Measurements from ENCODE around the gene PXYLP1.

The PXYLP1 gene

GRCh38 chr3:141279077-141279967 is 47.7 kb downstream of the PXYLP1 start:
- H3K4me1 ChIP-seq (ENCODE audit: control insufficient read depth, insufficient read depth, low read length, unreplicated experiment), result peaks cover 28% of the 10 kb centered on the region
- no peak overlapping the region for H2AFZ ChIP-seq (ENCODE audit: low read length, unreplicated experiment)

GRCh38 chr3:141280086-141280485 is 48.5 kb downstream of the PXYLP1 start:
- peaks cover 21% of the 10 kb centered on the region for H3K4me1 ChIP-seq (ENCODE audit: control insufficient read depth, insufficient read depth, low read length, unreplicated experiment)
- H3K36me3 ChIP-seq (ENCODE audit: insufficient read depth, low read length), result no peaks in the 10 kb centered on the region
- H2AFZ ChIP-seq (ENCODE audit: low read length, unreplicated experiment), result no peak overlapping the region
- no peaks in the 10 kb centered on the region for H3K79me2 ChIP-seq (ENCODE audit: control insufficient read depth, insufficient read depth, low read length, unreplicated experiment)
- no peak overlapping the region for H3K27ac ChIP-seq (ENCODE audit: low read depth, low read length)
- H3K4me3 ChIP-seq (ENCODE audit: low read depth, low read length), result no peak overlapping the region
- H3K27me3 ChIP-seq (ENCODE audit: insufficient read depth, low read length), result no peaks in the 10 kb centered on the region

More at GRCh38 chr3:141279077-141279967, 47.7 kb downstream of the PXYLP1 start:
- Histone ChIP-seq H3K27ac (ENCODE audit: low read depth, low read length) (no peak overlapping the region), H3K79me2 (ENCODE audit: control insufficient read depth, insufficient read depth, low read length, unreplicated experiment) (no peaks in the 10 kb centered on the region), H3K4me3 (ENCODE audit: low read depth, low read length) (no peak overlapping the region), H3K27me3 (ENCODE audit: insufficient read depth, low read length) (no peaks in the 10 kb centered on the region), H3K36me3 (ENCODE audit: insufficient read depth, low read length) (no peaks in the 10 kb centered on the region)

DNA sequence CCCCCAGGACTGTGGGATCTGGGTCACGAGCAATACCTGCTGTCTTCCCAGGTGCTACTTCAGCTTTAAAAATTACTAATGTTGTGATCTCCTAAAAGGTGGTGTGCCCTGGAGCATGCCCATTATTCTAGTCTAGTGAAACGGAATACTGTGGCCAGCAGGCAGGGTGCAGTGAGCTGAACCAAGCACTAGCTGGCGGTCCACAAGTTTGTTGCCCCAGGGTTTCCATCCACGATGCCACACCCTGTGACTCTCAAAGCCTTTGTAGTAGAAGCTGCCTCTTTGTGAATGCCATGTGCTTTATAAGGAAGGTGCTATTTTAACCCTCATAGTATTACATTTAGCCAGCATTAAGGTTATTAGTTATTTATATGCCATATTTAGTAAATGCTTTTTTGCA is 49.1 kb downstream of the PXYLP1 start:
- no peak overlapping the region for H2AFZ ChIP-seq (ENCODE audit: low read length, unreplicated experiment)
- H3K27ac ChIP-seq (ENCODE audit: low read depth, low read length), result no peak overlapping the region
- no peaks in the 10 kb centered on the region for H3K36me3 ChIP-seq (ENCODE audit: insufficient read depth, low read length)
- peaks cover 17% of the 10 kb centered on the region for H3K4me1 ChIP-seq (ENCODE audit: control insufficient read depth, insufficient read depth, low read length, unreplicated experiment)
- no peaks in the 10 kb centered on the region for H3K27me3 ChIP-seq (ENCODE audit: insufficient read depth, low read length)
- H3K4me3 ChIP-seq (ENCODE audit: low read depth, low read length), result no peak overlapping the region
- no peaks in the 10 kb centered on the region for H3K79me2 ChIP-seq (ENCODE audit: control insufficient read depth, insufficient read depth, low read length, unreplicated experiment)

DNA sequence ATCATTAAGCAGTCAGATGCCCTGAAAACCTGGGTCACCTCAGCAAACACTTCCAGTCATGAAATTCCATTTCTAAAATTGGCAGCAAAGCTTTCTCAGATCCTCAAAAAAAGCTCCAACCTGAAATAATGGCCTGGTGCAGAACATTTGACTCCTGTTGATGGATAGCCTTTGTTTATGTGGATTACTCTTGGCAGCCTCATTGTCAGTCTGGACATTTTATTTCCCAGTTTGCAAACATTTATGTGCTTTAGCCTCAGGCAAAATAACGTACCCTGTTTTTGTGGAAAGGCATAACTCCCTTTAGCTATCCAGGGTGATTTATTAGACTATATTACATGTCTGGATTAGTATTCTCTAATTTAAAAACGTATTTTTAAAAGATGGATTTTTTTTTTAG is 53.9 kb downstream of the PXYLP1 start:
- Histone ChIP-seq H3K36me3 (ENCODE audit: insufficient read depth, low read length) (no peaks in the 10 kb centered on the region), H3K27ac (ENCODE audit: low read depth, low read length) (no peak overlapping the region), H3K4me3 (ENCODE audit: low read depth, low read length) (no peak overlapping the region), H3K4me1 (ENCODE audit: control insufficient read depth, insufficient read depth, low read length, unreplicated experiment) (no peaks in the 10 kb centered on the region), H3K79me2 (ENCODE audit: control insufficient read depth, insufficient read depth, low read length, unreplicated experiment) (no peaks in the 10 kb centered on the region), H2AFZ (ENCODE audit: low read length, unreplicated experiment) (no peak overlapping the region), H3K27me3 (ENCODE audit: insufficient read depth, low read length) (no peaks in the 10 kb centered on the region)

DNA sequence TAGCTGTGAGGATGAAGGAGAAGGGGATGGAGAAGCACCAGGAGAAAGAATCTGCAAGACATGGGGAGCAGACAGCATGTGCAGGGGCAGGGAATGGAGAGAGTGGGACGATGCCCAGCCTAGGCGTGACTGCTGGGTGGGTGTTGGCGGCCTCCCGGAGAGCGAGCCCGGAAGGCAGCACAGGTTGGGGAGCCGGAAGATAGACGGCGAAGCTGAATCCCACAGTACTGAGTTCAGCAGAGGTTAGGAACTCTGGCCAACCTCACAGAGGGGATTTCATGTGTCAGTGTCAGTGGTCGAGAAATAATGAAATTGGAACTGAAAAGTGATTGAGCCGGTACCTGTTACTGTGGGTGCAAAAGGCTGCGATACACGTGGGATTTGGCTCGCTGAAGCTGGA is 55.2 kb downstream of the PXYLP1 start:
- H3K79me2 ChIP-seq (ENCODE audit: control insufficient read depth, insufficient read depth, low read length, unreplicated experiment), result no peaks in the 10 kb centered on the region
- H3K4me1 ChIP-seq (ENCODE audit: control insufficient read depth, insufficient read depth, low read length, unreplicated experiment), result no peaks in the 10 kb centered on the region
- H3K27me3 ChIP-seq (ENCODE audit: insufficient read depth, low read length), result no peaks in the 10 kb centered on the region
- H3K4me3 ChIP-seq (ENCODE audit: low read depth, low read length), result no peak overlapping the region
- no peak overlapping the region for H2AFZ ChIP-seq (ENCODE audit: low read length, unreplicated experiment)
- H3K36me3 ChIP-seq (ENCODE audit: insufficient read depth, low read length), result no peaks in the 10 kb centered on the region
- no peak overlapping the region for H3K27ac ChIP-seq (ENCODE audit: low read depth, low read length)

- no peaks in the 10 kb centered on the region for H3K4me1 ChIP-seq (ENCODE audit: control insufficient read depth, insufficient read depth, low read length, unreplicated experiment)
- H3K79me2 ChIP-seq (ENCODE audit: control insufficient read depth, insufficient read depth, low read length, unreplicated experiment), result no peaks in the 10 kb centered on the region
- no peak overlapping the region for H3K4me3 ChIP-seq (ENCODE audit: low read depth, low read length)
- no peaks in the 10 kb centered on the region for H3K36me3 ChIP-seq (ENCODE audit: insufficient read depth, low read length)
- no peaks in the 10 kb centered on the region for H3K27me3 ChIP-seq (ENCODE audit: insufficient read depth, low read length)
- no peak overlapping the region for H3K27ac ChIP-seq (ENCODE audit: low read depth, low read length)
- no peak overlapping the region for H2AFZ ChIP-seq (ENCODE audit: low read length, unreplicated experiment)
Observed at GRCh38 chr3:141287326-141287725, 55.7 kb downstream of the PXYLP1 start.

- Histone ChIP-seq H3K79me2 (ENCODE audit: control insufficient read depth, insufficient read depth, low read length, unreplicated experiment) (no peaks in the 10 kb centered on the region), H3K27ac (ENCODE audit: low read depth, low read length) (no peak overlapping the region), H3K4me1 (ENCODE audit: control insufficient read depth, insufficient read depth, low read length, unreplicated experiment) (peaks cover 2% of the 10 kb centered on the region), H3K36me3 (ENCODE audit: insufficient read depth, low read length) (no peaks in the 10 kb centered on the region), H3K27me3 (ENCODE audit: insufficient read depth, low read length) (no peaks in the 10 kb centered on the region), H2AFZ (ENCODE audit: low read length, unreplicated experiment) (no peak overlapping the region), H3K4me3 (ENCODE audit: low read depth, low read length) (no peak overlapping the region)
Observed at GRCh38 chr3:141288336-141288990, 56.8 kb downstream of the PXYLP1 start.

DNA sequence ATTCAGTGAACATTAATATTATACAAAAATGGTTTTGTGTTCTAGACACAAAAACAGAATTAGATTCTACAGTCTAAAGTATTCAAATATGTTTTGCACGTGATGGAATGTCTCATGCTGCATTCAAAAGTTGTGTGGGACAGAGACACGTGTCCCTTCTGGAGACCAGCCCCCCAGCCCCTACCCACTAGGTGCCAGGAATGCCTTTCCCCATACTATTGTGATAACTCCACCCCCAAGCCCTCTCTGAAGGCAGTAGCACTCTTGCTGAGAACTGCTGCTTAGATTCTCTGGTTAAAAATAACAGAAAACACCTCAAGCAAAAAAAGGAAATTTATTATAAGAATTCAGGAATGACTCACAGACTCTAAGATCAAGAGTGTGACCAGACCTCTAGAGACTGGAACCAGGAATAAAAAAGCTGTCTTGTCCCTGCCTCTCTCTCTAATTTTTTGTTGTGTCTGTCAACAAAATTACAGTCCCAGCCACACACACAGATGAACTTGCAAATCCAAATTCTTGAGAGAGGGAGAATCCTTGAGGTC is 57.7 kb downstream of the PXYLP1 start:
- Histone ChIP-seq H2AFZ (ENCODE audit: low read length, unreplicated experiment) (no peak overlapping the region), H3K4me3 (ENCODE audit: low read depth, low read length) (no peak overlapping the region), H3K79me2 (ENCODE audit: control insufficient read depth, insufficient read depth, low read length, unreplicated experiment) (no peaks in the 10 kb centered on the region), H3K4me1 (ENCODE audit: control insufficient read depth, insufficient read depth, low read length, unreplicated experiment) (peaks cover 9% of the 10 kb centered on the region), H3K36me3 (ENCODE audit: insufficient read depth, low read length) (no peaks in the 10 kb centered on the region), H3K27ac (ENCODE audit: low read depth, low read length) (no peak overlapping the region), H3K27me3 (ENCODE audit: insufficient read depth, low read length) (no peaks in the 10 kb centered on the region)

- H3K4me1 ChIP-seq (ENCODE audit: control insufficient read depth, insufficient read depth, low read length, unreplicated experiment), result peaks cover 9% of the 10 kb centered on the region
- no peak overlapping the region for H3K4me3 ChIP-seq (ENCODE audit: low read depth, low read length)
- no peak overlapping the region for H3K27ac ChIP-seq (ENCODE audit: low read depth, low read length)
- no peak overlapping the region for H2AFZ ChIP-seq (ENCODE audit: low read length, unreplicated experiment)
- H3K79me2 ChIP-seq (ENCODE audit: control insufficient read depth, insufficient read depth, low read length, unreplicated experiment), result no peaks in the 10 kb centered on the region
- no peaks in the 10 kb centered on the region for H3K36me3 ChIP-seq (ENCODE audit: insufficient read depth, low read length)
- H3K27me3 ChIP-seq (ENCODE audit: insufficient read depth, low read length), result no peaks in the 10 kb centered on the region
Observed at GRCh38 chr3:141291559-141292355, 60.1 kb downstream of the PXYLP1 start.

- H3K36me3 ChIP-seq (ENCODE audit: insufficient read depth, low read length), result no peaks in the 10 kb centered on the region
- H3K79me2 ChIP-seq (ENCODE audit: control insufficient read depth, insufficient read depth, low read length, unreplicated experiment), result no peaks in the 10 kb centered on the region
- H2AFZ ChIP-seq (ENCODE audit: low read length, unreplicated experiment), result no peak overlapping the region
- no peaks in the 10 kb centered on the region for H3K27me3 ChIP-seq (ENCODE audit: insufficient read depth, low read length)
- H3K27ac ChIP-seq (ENCODE audit: low read depth, low read length), result no peak overlapping the region
- H3K4me1 ChIP-seq (ENCODE audit: control insufficient read depth, insufficient read depth, low read length, unreplicated experiment), result peaks cover 9% of the 10 kb centered on the region
- no peak overlapping the region for H3K4me3 ChIP-seq (ENCODE audit: low read depth, low read length)
Observed at GRCh38 chr3:141292356-141293058, 60.9 kb downstream of the PXYLP1 start.
